Left ventricle myocardium inferior (tissue), 1 donor: ENCODE measurements around the gene CDH22. TPM values are rescaled to one million over a fixed set of nuclear protein-coding genes. Genes with fewer than 3 reads are reported as not detected.

Experiments used
- DNase-seq: peaks from one replicate; pipeline ENCODE4 v3.0.0-alpha.2; 2020
- H3K27ac ChIP-seq: fragments of 200-600 bp; replicated peaks from 2 replicates; pipeline ENCODE4 v1.8.0; 2021
- H3K27me3 ChIP-seq: fragments of 200-600 bp; 2 replicates; pipeline ENCODE4 v1.8.0; 2021; ENCODE audit warnings: low read depth
- H3K36me3 ChIP-seq: fragments of 200-600 bp; 2 replicates; pipeline ENCODE4 v1.8.0; 2021
- H3K4me1 ChIP-seq: fragments of 200-600 bp; 2 replicates; pipeline ENCODE4 v1.8.0; 2021
- H3K4me3 ChIP-seq: fragments of 200-600 bp; 2 replicates; pipeline ENCODE4 v1.8.0; 2021; ENCODE audit warnings: mild to moderate bottlenecking, moderate library complexity
- H3K9me3 ChIP-seq: fragments of 200-600 bp; replicated peaks from 2 replicates; pipeline ENCODE4 v1.8.0; 2021
- intact Hi-C: fragments of 100-400 bp; cut with micrococcal nuclease; formaldehyde crosslinking; loops from one replicate; pipeline ENCODE4 v1.11.0; 2022
- total RNA-seq: library from RNA; stranded (reverse); fragmentation: NEBNext Ultra II Directional; extraction: Animal tissue kit (Norgen Biotek cat#: 25700); gene quantifications from one replicate; pipeline ENCODE4 v1.2.1, GENCODE V29; 2021
- TF ChIP-seq, protein P1 (sequence below): fragments of 200-600 bp; IDR thresholded peaks from 2 replicates; pipeline ENCODE4 v1.8.0; 2021; ENCODE audit warnings: antibody characterized with exemption, mild to moderate bottlenecking, borderline replicate concordance
- donor health status: DM: no; HTN: yes; CAD: no; lungs with severe emphysema.

CDH22 gene
- total RNA-seq, 1 donor from 2014 or later = 2.3 TPM

- H3K4me3 ChIP-seq = no peak overlapping the region
- no peaks in the 10 kb centered on the region for H3K4me1 ChIP-seq
- no peaks in the 10 kb centered on the region for H3K9me3 ChIP-seq
- H3K36me3 ChIP-seq = no peaks in the 10 kb centered on the region
- H3K27me3 ChIP-seq = peaks cover 86% of the 10 kb centered on the region
- TF ChIP-seq, protein P1, sequence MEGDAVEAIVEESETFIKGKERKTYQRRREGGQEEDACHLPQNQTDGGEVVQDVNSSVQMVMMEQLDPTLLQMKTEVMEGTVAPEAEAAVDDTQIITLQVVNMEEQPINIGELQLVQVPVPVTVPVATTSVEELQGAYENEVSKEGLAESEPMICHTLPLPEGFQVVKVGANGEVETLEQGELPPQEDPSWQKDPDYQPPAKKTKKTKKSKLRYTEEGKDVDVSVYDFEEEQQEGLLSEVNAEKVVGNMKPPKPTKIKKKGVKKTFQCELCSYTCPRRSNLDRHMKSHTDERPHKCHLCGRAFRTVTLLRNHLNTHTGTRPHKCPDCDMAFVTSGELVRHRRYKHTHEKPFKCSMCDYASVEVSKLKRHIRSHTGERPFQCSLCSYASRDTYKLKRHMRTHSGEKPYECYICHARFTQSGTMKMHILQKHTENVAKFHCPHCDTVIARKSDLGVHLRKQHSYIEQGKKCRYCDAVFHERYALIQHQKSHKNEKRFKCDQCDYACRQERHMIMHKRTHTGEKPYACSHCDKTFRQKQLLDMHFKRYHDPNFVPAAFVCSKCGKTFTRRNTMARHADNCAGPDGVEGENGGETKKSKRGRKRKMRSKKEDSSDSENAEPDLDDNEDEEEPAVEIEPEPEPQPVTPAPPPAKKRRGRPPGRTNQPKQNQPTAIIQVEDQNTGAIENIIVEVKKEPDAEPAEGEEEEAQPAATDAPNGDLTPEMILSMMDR = no peak
- H3K27ac ChIP-seq = no peak overlapping the region
- DNase-seq = no peak
- intact Hi-C loops = no loop called here
These were observed 67.4 kb downstream of the CDH22 start for GRCh38 chr20:46240881-46241280.

DNA sequence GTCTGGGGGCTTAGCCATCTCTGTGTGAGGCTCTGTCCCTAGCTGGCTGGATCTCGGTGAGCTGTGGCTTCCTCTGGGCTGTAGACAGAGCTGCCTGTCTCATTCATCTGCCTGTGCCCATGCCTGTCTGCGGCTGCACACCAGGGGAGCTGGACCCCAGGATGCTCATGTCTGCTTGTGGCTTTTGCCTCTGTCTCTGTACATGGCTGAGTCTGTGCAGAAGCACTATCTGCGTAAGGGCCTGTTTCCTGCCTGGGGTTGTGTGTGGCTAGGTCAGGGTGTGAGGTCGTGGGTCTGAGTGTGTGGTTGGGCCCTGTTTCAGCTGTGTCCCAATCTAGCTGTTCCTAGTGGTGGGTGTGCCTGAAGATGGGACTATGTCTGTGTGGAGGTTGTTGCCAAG, 68.2 kb downstream of the CDH22 start:
- no peak overlapping the region for H3K27ac ChIP-seq
- no peak for DNase-seq
- intact Hi-C loops = no loop called here
- no peak overlapping the region for H3K4me3 ChIP-seq
- H3K27me3 ChIP-seq = peaks cover 77% of the 10 kb centered on the region
- no peaks in the 10 kb centered on the region for H3K36me3 ChIP-seq
- H3K9me3 ChIP-seq = no peaks in the 10 kb centered on the region
- H3K4me1 ChIP-seq = no peaks in the 10 kb centered on the region
- TF ChIP-seq, protein P1 = no peak

DNA sequence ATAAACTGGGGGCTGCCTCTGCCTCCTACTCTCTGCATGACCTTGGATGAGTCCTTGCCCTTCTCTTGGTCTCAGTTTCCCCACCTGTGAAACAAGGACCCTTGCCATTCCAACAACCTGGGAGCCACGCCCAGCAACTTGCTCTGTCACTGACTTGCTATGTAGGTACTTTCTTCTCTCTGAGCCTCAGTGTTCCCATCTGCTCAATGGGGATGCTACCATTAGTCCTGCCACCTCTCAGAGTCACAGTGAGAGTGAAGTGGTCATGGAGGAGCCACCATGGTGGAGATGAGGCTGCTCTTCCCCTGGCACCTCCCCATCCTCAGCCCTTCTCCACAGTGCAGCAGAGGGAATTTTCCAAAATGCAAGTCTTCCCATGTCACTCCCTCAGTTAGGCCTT, 70.6 kb downstream of the CDH22 start:
- Histone ChIP-seq H3K27me3 (peaks cover 55% of the 10 kb centered on the region), H3K4me3 (no peak overlapping the region), H3K9me3 (no peaks in the 10 kb centered on the region), H3K4me1 (no peaks in the 10 kb centered on the region), H3K36me3 (no peaks in the 10 kb centered on the region), H3K27ac (no peak overlapping the region)
- DNase-seq = no peak
- intact Hi-C loops = no loop called here
- TF ChIP-seq, protein P1 = no peak

- Histone ChIP-seq H3K36me3 (no peaks in the 10 kb centered on the region), H3K4me3 (no peak overlapping the region), H3K9me3 (no peaks in the 10 kb centered on the region), H3K27me3 (peaks cover 50% of the 10 kb centered on the region), H3K4me1 (no peaks in the 10 kb centered on the region), H3K27ac (no peak overlapping the region)
- no peak for DNase-seq
- TF ChIP-seq, protein P1 = no peak
- intact Hi-C loops = no loop called here
These were observed 71.1 kb downstream of the CDH22 start for GRCh38 chr20:46237227-46237626.

DNA sequence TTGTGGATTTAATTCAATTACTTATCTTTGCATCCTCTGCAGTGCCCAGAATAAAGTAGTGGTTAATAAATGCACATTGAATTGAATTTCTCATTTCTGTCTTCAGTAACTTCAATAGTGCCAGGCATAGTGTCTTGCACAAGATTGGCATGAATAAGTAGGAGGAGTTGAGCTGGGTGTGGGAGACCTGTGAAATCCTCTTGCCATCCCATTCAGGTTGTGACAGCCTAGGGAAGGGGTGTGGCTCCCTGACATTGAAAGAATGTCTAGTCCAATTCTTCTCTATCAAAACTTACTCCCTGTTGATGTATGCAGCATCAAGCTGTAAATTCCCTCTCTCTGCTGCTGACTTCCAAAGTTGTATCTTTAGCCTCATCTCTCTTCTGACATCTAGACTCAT, 73.2 kb downstream of the CDH22 start:
- intact Hi-C loops = no loop called here
- no peaks in the 10 kb centered on the region for H3K9me3 ChIP-seq
- no peak overlapping the region for H3K4me3 ChIP-seq
- H3K27ac ChIP-seq = no peak overlapping the region
- no peak for DNase-seq
- no peaks in the 10 kb centered on the region for H3K36me3 ChIP-seq
- TF ChIP-seq, protein P1 = no peak
- no peaks in the 10 kb centered on the region for H3K4me1 ChIP-seq
- peaks cover 41% of the 10 kb centered on the region for H3K27me3 ChIP-seq

GRCh38 chr20:46233701-46234100, 74.6 kb downstream of the CDH22 start:
- TF ChIP-seq, protein P1 = no peak
- no peak overlapping the region for H3K4me3 ChIP-seq
- H3K9me3 ChIP-seq = no peaks in the 10 kb centered on the region
- intact Hi-C loops = no loop called here
- no peaks in the 10 kb centered on the region for H3K4me1 ChIP-seq
- no peak for DNase-seq
- peaks cover 41% of the 10 kb centered on the region for H3K27me3 ChIP-seq
- H3K27ac ChIP-seq = no peak overlapping the region
- no peaks in the 10 kb centered on the region for H3K36me3 ChIP-seq
